Activated CD4-positive, CD25-positive, alpha-beta regulatory T cell treated with anti-CD3 and anti-CD28 coated beads, Interleukin-2, amount 50 U/mL, for 16 hours (primary cell): ENCODE results near the gene SRGN.
A peak's percentile ranks its signal among the peaks of the same experiment; 100 is the strongest.
"Not testable (repeated sequence)": the region's sequence is repeated elsewhere in the genome, so short reads cannot be mapped to it uniquely, and the experiment has no call there.

Source experiments
- DNase-seq: peaks from one replicate; pipeline ENCODE4 v3.0.0-alpha.2; 2020; ENCODE audit warnings: low read depth, low spot score

SRGN gene, protein sequence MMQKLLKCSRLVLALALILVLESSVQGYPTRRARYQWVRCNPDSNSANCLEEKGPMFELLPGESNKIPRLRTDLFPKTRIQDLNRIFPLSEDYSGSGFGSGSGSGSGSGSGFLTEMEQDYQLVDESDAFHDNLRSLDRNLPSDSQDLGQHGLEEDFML

DNA sequence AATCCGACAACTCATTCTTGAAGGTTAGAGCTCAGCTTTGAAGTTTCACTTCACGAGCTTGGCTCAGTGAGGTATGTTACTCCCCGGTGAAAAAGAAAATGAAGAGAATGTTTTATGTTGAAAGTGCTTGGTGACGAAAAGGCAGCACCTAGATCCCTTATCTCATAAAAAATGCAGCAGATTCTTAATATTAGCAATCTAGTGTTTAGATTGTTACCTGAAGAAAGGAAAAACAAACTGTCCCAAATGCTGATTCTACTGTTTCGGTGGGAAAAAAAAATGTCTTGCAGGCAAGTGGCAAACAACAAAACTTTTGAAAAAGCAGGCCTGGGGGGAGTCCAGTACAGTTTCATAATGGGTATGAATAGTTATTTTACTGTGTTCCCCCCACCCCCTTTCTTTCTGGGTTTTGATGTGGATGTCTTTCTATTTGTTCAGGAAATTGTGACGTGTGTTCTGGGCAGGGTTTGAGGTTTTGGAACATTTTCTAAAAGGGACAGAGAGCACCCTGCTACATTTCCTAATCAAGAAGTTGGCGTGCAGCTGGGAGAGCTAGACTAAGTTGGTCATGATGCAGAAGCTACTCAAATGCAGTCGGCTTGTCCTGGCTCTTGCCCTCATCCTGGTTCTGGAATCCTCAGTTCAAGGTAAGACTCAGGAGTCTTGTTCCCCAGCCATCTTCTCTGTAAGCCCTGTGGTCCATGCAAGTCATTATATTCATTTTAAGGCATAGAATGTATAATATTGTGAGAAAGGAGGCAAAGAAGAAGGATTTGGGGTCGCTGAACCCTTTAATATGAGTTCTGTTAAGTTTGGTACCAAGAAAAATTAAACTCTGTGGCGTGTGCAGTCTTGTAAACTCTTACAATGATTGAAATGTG lies at the start of gene SRGN:
TSS of gene SRGN (plus strand) at position 514 of the 881 bp plus-strand sequence. CDS start at position 569, 55 bp downstream.
- DNase-seq = peak; percentile 68

DNA sequence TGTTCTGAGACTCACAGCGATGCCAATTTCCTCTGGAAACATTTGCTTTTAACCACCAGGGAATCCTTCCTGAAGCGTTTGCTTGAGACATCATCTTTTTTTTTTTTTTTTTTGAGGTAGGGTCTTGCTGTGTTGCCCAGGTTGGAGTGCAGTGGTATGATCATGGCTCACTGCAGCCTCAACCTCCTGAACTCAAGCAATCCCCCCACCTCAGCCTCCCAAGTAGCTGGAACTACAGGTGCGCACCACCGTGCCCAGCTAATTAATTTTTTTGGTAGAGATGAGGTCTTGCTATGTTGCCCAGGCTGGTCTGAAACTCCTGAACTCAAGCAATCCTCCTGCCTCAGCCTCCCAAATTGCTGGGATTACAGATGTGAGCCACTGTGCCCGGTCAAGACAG lies 47.0 kb upstream of the SRGN start:
- not testable (repeated sequence) for DNase-seq

DNA sequence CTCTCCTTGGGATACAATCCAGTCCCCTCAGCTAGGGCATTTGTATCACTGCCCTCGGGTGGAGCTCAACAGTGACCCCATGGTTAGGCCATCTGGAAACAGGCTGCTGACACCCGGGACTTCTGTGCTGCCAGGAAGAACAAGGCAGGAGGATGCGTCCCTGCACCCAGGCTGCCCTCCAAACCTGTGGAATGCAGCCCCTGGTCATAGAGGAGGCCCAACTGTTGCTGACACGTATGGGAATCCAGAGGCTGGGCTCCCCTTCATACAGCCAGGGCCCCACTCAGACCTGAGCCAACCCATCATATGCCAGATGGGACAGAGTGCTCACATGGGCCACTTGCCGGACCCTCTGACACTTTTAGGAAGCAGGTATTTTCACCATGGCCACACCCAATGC lies 45.5 kb upstream of the SRGN start:
- no peak for DNase-seq

DNA sequence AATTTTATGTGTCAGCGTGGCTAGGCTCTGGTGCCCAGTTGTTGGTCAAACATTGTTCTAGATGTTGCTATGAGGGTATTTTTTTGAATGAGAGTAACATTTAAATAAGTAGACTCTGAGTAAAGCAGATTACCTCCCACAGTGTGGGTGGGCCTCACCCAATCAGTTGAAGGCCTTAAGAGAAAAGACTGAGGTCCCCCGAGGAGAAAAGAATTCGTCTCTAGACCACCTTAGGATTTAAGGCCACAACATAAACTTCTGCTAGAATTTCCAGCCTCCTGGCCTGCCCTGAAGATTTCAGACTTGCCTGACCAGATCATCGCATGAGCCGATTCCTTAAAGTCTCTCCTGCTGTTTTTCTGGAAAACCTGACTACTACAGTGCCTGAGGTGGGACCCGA lies 45.1 kb upstream of the SRGN start:
- DNase-seq = no peak

DNA sequence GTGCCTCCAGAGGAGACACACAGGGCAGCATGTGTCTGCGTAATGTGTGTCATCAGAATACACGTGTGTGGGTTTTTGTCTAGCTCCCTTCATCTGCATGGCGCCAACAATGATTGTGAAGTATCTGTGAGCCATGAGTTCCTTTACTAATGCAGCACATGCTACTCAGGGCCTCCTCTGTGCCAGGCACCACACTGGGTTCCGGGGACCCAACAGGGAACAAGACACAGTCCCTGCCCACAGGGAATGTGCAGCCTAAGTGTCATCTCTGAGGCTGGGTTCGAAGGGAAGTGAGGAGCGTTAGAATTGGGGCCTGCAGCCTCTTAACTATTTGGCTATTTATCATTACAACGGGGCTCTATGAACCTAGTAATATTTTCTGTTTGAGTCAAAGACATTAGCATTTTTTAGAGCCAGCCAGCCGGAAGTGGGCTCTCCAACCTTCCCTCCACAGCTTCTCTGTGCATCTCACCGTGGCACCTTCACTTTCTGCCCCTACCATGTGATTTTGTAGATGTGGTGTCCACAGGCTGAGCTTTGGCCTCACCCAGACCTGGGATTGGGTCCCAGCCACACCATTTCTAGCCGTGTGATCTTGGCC lies 43.9 kb upstream of the SRGN start:
- DNase-seq = no peak

DNA sequence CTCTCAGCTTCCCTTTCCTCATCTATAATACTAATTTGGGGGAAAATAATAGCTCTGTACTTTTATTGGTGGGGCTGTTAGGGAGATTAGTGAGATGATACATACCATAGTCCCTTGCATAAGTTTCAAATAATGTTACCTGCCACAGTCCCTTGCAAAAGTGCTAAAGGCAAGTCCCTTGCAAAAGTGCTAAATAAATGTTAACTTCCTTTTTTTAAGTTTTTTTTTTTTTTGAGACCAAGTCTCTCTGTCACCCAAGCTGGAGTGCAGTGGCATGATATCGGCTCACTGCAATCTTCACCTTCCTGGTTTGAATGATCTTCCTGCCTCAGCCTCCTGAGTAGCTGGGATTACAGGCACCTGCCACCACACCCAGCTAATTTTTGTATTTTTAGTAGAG lies 43.4 kb upstream of the SRGN start:
- DNase-seq = no peak

DNA sequence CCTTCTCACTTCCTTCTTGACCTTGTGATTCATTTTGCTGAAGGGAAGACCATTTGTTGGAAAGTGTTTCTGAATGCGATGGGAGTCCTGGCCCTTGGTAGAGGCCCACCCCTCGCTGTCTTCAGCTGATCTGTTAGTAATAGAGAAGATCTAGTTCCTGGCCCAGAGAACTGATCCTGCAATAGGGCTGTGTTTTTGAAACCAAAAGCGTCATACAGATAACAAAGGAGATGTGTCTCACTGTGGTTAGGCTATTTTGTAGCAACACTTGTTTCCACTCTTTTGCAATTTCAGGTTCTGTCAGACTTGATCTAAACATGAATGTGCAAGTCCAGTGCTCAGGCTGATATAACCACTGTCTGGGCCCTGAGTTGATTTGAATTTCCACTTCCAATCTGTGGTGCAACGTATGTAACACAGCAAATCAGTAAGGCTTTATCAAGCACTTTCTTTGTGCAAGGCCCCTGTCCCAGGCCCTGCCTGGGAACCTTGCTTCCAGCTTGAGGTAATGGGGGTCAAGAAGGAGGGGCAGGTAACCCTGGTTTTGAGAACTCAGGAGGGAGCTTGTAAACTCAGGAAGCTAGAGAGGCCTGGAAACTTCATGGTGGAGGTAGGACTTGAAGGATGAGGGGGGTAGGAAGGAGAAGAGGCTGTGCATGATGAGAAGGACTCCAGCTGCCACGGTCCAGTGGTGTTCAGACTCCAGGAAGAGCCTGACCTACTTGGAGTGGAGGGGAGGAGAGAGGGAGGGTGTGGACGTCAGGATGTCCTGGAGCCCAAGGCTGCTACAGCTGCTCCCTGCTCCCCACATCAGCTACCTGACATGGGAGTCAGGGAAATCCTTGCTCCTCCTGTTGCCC lies 42.2 kb upstream of the SRGN start:
- DNase-seq = no peak

DNA sequence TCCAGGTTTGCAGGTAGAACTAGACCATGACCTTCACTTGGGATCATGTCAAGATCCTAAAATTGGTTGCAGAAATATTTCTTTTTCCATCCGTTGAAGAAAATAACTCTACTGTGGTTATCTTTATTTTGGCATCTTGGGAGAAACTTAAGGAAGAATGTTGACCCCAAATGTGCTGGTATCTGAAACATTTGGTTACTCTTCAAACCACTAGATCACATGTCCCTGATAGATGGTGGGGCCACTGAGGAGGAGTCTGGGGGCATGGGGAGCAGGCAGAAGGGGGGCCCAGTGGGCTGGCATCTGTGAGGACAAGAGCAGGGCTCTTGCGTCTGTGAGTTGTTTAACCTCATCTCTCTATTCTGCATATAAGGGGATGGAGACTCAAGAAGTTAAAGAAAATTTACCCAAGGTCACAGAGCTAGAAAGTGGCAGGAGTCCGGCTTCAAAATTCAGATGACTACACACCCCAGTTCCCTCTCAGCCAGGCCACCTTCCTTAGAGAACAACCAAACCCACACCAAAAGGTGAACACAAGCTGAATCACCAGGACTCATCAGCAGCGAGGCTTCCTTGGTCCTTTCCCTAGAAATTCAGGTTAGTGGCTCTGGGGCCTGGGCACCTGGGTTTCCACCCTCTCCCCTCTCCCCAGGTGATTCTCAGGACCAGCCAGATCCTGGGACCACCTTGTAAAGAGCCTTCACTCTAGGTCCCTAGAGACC lies 40.6 kb upstream of the SRGN start:
- no peak for DNase-seq

DNA sequence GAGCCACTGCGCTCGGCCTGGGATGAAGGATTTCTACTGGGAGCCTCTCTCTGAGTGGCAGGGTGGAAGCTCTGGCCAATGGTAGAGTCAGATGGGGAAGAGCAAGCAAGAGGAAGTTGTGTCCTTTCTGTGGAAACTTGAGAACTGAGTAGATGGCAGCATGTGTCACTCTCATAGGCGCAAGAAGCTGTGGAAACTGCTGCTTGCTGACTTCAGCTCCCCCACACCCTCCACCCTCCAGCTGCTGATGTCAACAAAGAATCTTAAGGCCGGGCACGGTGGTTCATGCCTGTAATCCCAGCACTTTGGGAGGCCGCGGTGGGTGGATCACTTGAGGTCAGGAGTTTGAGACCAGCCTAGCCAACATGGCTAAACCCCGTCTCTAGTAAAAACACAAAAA lies 39.8 kb upstream of the SRGN start:
- no peak for DNase-seq

DNA sequence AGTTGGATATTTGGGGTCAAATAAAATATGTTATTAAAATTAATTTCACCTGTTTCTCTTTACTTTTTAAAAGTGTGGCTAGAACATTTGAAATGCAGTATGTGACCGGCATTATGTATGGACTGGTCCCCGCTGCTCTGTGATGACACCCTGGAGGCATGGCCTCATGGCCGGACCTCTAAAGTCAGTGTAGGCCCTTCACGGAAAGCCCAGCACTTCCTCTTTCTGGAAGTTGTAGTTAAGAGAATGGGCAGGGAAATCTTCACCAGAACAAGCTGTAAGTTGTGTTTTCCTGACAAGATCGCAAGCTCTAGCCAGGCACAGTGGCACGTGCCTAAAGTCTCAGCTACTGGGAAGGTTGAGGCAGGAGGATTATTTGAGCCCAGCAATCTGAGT lies 38.3 kb upstream of the SRGN start:
- no peak for DNase-seq

DNA sequence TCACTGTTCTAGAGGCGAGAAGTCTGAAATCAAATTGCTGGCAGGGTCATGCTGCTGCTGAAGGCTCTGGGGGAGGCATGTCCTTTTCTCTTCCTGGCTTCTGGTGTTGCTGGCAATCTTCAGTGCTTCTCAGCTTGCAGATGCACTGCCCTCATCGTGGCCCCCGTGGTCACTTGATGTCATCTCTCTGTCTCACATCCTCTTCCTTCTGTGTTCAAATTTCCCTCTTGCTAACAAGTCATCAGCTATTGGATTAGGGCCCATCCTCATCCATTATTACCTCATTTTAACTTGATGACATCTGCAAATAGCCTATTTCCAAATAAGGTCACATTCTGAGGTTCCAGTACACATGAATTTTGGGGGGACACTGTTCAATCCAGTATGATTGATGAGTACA lies 36.6 kb upstream of the SRGN start:
- no peak for DNase-seq

DNA sequence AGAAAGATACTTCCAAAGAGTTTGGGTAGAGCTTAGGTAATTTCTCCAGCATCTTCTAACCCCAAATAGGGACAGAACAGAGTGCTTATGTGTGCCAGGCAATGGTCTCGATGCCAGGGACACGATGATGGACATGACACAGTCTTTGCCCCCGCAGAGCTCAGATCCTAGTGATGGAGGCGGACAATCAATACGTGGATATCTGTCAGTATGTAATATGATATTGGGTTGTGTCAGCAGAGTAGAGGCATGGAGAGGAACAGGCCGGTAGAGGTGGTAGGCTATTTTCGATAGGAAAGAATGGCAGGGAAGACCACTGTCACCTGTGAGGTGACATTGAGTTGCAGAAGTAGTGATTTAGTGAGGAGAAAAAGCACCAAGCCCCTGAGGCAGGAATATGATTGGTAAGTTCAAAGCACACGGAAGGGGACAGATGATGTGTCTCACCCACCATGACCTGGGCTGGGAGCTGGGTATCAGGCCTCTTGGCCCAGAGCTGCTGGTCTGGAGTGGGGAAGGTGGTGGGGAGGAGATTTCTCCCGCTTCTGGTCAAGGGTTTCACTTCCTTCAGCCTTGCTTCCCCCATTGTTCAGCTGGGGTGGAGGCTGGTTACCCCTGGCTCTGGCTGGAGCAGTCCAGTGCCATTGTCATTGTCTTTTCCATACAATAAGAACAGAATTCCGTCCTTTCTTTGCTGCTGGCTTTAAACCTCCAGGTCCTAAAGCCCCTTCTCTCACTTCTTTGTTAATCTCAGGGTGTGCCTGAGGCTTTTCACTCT lies 36.0 kb upstream of the SRGN start:
- DNase-seq = no peak

DNA sequence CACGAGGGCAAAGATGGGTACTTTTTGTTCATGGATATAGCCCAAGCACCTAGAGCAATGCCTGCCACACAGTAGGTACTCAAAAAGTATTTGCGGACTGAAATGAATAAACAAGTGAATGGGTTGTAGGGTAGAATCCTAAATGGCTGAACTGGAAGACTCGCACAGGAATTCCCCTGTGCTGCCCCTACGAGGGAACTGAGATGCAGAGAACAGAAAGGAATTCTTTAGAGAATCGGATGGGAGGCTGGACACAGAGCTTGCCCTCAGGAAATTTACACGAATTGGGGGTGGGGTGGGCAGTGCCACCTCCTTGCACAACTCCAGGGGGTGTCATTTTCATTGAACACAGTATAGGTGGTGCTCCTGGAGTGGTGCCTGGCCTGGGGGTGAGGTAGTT lies 35.2 kb upstream of the SRGN start:
- DNase-seq = no peak

DNA sequence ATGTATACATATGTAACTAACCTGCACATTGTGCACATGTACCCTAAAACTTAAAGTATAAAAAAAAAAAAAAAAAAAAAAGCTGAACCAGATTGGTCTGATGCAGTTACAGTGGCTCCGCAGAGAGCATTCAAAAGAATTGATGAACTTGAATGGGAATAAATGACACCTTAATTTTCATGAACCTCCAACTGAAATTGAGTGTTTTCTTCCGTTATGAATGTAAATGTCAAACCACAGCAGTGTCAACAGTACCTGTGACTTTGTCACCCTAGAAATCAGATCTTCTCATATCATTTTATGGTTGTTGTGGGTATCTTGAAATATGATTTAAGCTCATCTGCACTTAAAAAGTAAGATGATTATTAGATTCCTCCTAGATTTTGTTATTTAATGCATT lies 32.7 kb upstream of the SRGN start:
- DNase-seq = no peak

DNA sequence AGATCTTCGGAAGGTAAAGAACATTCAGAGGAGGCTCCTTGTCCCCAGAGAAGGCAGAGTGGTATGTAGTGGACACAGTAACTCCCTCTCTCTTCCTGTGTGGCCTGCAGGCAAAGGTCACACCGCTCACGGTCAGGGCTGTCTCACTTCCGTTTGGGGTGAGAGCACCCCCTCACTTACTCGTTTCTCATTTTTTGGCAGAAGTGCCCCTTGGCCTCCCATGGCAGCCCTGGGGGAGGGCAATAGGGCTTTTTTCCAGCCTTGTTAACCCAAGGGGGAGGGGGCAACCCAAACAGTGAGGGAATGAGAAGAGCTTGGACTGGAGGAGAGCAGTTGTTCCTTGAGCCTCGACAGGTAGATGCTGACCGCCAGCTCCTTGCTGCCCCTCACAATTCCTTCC lies 31.8 kb upstream of the SRGN start:
- no peak for DNase-seq

DNA sequence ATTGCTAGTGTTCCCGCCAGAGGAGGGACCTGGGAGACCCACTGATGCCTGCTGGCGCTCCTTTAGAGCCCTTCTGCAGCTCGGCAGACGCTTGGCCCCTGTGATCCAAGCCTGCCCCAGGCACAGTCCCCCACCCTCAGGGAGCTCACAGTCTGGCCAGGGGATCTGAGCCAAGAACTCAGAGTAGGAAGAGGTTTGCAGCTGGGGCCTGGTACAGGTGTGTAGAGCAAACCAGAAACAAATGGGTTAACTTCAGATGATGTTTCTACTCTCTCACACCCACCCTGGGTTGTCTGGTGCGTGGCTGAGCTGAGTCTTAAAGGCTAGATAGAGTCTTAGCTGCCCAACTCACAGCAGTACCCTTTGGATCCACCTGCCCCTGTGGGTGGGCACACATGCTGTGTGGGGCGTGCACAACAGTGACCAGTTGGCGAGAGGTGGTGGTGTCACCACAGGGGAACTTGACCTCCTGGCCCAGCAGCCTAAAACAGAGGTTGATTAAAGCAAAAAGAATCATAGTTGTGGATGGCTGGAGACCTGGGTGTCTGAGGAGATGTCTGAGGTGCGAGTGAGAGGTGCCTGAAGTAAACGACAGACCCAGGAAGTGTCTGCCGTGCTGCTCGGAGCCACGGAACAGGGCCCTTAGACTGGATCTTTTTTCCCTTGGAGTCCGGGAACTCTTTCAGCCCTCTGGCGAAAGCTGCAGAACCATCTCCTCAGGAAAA lies 31.2 kb upstream of the SRGN start:
- no peak for DNase-seq

DNA sequence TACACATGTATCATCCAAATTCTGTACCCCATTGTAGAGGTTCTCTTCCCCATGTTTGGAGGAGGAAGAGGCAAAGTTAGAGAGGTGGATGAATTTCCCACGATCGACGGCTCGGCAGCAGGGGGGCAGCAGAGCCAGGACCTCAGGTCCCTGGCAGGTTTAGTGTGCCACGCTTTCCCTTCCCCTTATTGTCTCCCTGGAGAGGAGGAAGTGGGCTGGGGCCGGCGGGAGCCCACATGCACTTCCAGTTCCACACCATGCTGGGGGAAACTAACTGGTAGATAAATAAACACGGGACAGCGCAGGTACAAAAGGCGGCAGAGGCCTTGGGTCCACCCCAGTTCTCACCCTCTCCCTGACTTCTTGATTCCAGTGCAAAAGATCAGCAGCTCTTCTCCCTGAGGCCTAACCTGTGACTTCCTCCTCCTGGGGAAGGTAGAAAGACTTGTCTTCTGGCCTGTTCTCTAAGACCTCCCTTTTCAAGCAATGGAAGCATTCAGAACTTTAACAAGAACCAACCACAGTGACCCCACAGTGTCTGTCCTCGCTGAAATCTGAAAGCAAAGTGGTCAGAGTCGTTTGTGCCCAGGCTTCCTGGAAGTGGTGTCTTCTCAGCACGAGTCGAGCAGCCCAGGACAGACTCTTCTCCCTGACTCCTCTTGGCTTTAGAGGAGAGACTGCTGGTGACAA lies 30.5 kb upstream of the SRGN start:
- no peak for DNase-seq

DNA sequence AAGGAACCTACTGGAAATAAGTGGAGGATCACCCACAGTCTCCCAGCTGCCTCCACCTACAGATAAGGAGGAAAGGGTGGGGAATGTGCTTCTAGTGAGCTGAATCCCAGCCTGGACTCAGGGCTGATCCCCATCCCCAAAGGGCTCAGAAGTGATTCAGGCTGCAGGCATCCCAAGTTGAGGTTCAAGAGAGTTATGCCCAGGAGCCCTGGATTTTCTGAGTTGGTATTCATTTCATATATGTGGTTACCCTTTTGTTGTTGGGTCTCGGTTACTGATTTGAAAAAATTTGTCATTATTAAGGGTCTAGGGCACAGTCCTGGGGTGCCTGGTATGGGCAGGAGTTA lies 30.0 kb upstream of the SRGN start:
- DNase-seq = no peak

DNA sequence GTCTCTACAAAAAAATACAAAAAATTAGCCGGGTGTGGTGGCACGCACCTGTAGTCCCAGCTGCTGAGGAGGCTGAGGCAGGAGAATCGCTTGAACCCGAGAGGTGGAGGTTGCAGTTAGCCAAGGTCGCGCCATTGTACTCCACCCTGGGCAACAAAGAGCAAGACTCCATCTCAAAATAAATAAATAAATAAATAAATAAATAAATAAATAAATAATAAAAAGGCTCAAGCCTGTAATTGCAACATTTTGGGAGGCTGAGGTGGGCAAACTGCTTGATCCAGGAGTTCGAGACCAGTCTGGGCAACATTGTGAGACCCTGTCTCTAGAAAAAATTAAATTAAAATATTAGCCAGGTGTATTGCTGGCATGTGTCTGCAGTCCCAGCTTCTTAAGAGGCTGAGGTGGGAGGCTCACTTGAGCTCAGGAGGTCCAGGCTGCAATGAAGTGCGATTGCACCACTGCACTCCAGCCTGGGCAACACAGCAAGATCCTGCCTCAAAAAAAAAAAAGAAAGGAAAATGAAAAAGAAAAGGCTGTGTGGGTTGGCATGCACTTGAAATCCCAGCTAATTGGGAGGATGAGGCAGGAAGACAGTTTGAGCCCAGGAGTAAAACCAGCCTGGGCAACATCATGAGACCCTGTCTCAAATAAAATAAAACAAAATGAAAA lies 27.6 kb upstream of the SRGN start:
- no peak for DNase-seq
